Breast epithelium (tissue), 3 donors: Measurements from ENCODE around the gene PDK1.
"Not testable (repeated sequence)": the region's sequence is repeated elsewhere in the genome, so short reads cannot be mapped to it uniquely, and the experiment has no call there.

ENCODE experiments used
- POLR2A ChIP-seq: fragments of 450-650 bp; IDR thresholded peaks from one replicate; pipeline ENCODE4 v1.6.1; 2016; ENCODE audit warnings: antibody characterized with exemption, mild to moderate bottlenecking, moderate library complexity
- POLR2AphosphoS5 ChIP-seq, 3 donors: sonication (generic); formaldehyde crosslinking; IDR thresholded peaks; one replicate each; pipeline ENCODE4 v1.6.1; 2017; ENCODE audit warnings: antibody characterized with exemption in 3 of 3
- TF ChIP-seq, protein P1 (sequence below), 3 donors: fragments of 450-650 bp; IDR thresholded peaks; one replicate each; pipeline ENCODE4 v1.5.1; 2016 to 2017; ENCODE audit warnings: antibody characterized with exemption in 3 of 3, mild to moderate bottlenecking in 3 of 3, moderate library complexity in 3 of 3

DNA sequence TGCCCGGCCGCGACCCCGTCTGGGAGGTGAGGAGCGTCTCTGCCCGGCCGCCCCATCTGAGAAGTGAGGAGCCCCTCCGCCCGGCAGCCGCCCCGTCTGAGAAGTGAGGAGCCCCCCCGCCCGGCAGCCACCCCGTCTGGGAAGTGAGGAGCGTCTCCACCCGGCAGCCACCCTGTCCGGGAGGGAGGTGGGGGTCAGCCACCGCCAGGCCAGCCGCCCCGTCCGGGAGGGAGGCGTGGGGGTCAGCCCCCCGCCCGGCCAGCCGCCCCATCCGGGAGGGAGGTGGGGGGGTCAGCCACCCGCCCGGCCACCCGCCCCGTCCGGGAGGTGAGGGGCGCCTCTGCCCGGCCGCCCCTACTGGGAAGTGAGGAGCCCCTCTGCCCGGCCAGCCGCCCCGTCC is 18.0 kb upstream of the PDK1 start:
- TF ChIP-seq, protein P1, sequence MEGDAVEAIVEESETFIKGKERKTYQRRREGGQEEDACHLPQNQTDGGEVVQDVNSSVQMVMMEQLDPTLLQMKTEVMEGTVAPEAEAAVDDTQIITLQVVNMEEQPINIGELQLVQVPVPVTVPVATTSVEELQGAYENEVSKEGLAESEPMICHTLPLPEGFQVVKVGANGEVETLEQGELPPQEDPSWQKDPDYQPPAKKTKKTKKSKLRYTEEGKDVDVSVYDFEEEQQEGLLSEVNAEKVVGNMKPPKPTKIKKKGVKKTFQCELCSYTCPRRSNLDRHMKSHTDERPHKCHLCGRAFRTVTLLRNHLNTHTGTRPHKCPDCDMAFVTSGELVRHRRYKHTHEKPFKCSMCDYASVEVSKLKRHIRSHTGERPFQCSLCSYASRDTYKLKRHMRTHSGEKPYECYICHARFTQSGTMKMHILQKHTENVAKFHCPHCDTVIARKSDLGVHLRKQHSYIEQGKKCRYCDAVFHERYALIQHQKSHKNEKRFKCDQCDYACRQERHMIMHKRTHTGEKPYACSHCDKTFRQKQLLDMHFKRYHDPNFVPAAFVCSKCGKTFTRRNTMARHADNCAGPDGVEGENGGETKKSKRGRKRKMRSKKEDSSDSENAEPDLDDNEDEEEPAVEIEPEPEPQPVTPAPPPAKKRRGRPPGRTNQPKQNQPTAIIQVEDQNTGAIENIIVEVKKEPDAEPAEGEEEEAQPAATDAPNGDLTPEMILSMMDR (IDR thresholded peaks at IDR 0.05), result not testable (repeated sequence)
- not testable (repeated sequence) for TF ChIP-seq POLR2AphosphoS5 (IDR thresholded peaks at IDR 0.05); POLR2A
